HepG2 (cell line): ENCODE data around the gene CTDNEP1. TPM values are rescaled to one million over a fixed set of nuclear protein-coding genes. Genes with fewer than 3 reads are reported as not detected.

Source experiments
- AKAP8 ChIP-seq: sonication (generic); formaldehyde crosslinking; IDR thresholded peaks from 2 replicates; pipeline ENCODE4 v1.5.1; 2020; ENCODE audit warnings: mild to moderate bottlenecking, missing genetic modification reagents
- ARID4A ChIP-seq: sonication (generic); formaldehyde crosslinking; IDR thresholded peaks from 2 replicates; pipeline ENCODE4 v1.5.0; 2020; ENCODE audit warnings: mild to moderate bottlenecking, missing genetic modification reagents, borderline replicate concordance
- ARID5B ChIP-seq: IDR thresholded peaks from 2 replicates; pipeline ENCODE4 v1.4.0; 2020; ENCODE audit warnings: mild to moderate bottlenecking, missing genetic modification reagents
- ATAD3A ChIP-seq: sonication (generic); formaldehyde crosslinking; IDR thresholded peaks from 2 replicates; pipeline ENCODE4 v1.4.0; 2020; ENCODE audit warnings: missing genetic modification reagents
- CSRNP1 ChIP-seq: sonication (generic); formaldehyde crosslinking; IDR thresholded peaks from 2 replicates; pipeline ENCODE4 v1.8.1; 2023; ENCODE audit warnings: mild to moderate bottlenecking, missing genetic modification reagents
- DMAP1 ChIP-seq: IDR thresholded peaks from 2 replicates; pipeline ENCODE4 v1.6.1; 2016
- PBX2 ChIP-seq: IDR thresholded peaks from 2 replicates; pipeline ENCODE4 v1.6.1; 2016; ENCODE audit warnings: control low read depth
- REPIN1 ChIP-seq: sonication (generic); formaldehyde crosslinking; IDR thresholded peaks from 2 replicates; pipeline ENCODE4 v1.8.0; 2022; ENCODE audit warnings: missing genetic modification reagents, low read depth, mild to moderate bottlenecking, borderline replicate concordance
- UBTF ChIP-seq: sonication (generic); formaldehyde crosslinking; IDR thresholded peaks from 2 replicates; pipeline ENCODE4 v1.4.0; 2020; ENCODE audit warnings: mild to moderate bottlenecking, missing genetic modification reagents
- ZNF12 ChIP-seq: sonication (generic); formaldehyde crosslinking; IDR thresholded peaks from 2 replicates; pipeline ENCODE4 v1.5.0; 2020; ENCODE audit warnings: missing genetic modification reagents
- ZNF234 ChIP-seq: sonication (generic); formaldehyde crosslinking; conservative IDR thresholded peaks from 2 replicates; pipeline ENCODE4 v1.5.1; 2020; ENCODE audit warnings: mild to moderate bottlenecking, missing genetic modification reagents
- ZNF543 ChIP-seq: sonication (generic); formaldehyde crosslinking; IDR thresholded peaks from 2 replicates; pipeline ENCODE4 v1.4.0; 2020; ENCODE audit warnings: mild to moderate bottlenecking, missing genetic modification reagents
- ZNF784 ChIP-seq: sonication (generic); formaldehyde crosslinking; IDR thresholded peaks from 2 replicates; pipeline ENCODE4 v1.5.1; 2020; ENCODE audit warnings: missing genetic modification reagents, mild to moderate bottlenecking, borderline replicate concordance
- polyA plus RNA-seq, 8 experiments: library from polyadenylated mRNA; depleted of rRNA in 3 of 8; stranded (reverse) in 7 of 8; unstranded in 1 of 8; fragments of >200 nt; fragmentation: Illumina TruSeq in 4 of 8; extraction: Trizol in 4 of 8; gene quantifications; 2 replicates each; pipeline versions ENCODE4 v1.2.1 to v1.2.3, GENCODE V29; 2011 to 2016; ENCODE audit warnings: low read depth in 4 of 8, missing spikeins in 1 of 8, mixed read lengths in 1 of 8; ENCODE audit not compliant: insufficient read depth in 1 of 8
- total RNA-seq, 5 experiments: library from RNA; depleted of rRNA; stranded (reverse); fragments of >200 nt; fragmentation: Illumina TruSeq; extraction: Trizol; gene quantifications; 2 replicates each; pipeline ENCODE4 v1.2.3, GENCODE V29; 2016; ENCODE audit warnings: low read depth in 1 of 5

CTDNEP1 gene
- total and polyA plus RNA-seq, 2 of the 13 experiments (the other 11 are each of a cell fraction or from before 2014, with no cell fraction given), result 19.8 to 118 TPM

GRCh38 chr17:7280519-7281073, 29.1 kb upstream of the CTDNEP1 start (continued):
- peak; percentile 60; the same call in 1 of the 2 replicates for TF ChIP-seq ARID5B (CRISPR knock-in tag)
- peak; percentile 52; the same call in 1 of the 2 replicates for TF ChIP-seq ZNF12 (CRISPR knock-in tag)
- TF ChIP-seq AKAP8 (CRISPR knock-in tag), result no peak
- 0 out of 2 replicates have a peak, but pooled peaks have one; percentile 61 for TF ChIP-seq ZNF543
- TF ChIP-seq ZNF234 (CRISPR knock-in tag), result 0 out of 2 replicates have a peak, but pooled peaks have one; percentile 31
- TF ChIP-seq UBTF (CRISPR knock-in tag), result peak; percentile 80
- no peak for TF ChIP-seq PBX2 (CRISPR knock-in tag)
- TF ChIP-seq REPIN1 (CRISPR knock-in tag), result peak; percentile 92
- peak; percentile 57; the same call in 1 of the 2 replicates for TF ChIP-seq ARID4A (CRISPR knock-in tag)
- TF ChIP-seq ZNF784, result 0 out of 2 replicates have a peak, but pooled peaks have one; percentile 72
- TF ChIP-seq DMAP1, result peak; percentile 63
- TF ChIP-seq ATAD3A (CRISPR knock-in tag), result no peak
- TF ChIP-seq CSRNP1 (CRISPR knock-in tag), result peak; percentile 66; the same call in 1 of the 2 replicates
